ENCODE results near the gene TRIM9. TPM values are rescaled to one million over a fixed set of nuclear protein-coding genes. Genes with fewer than 3 reads are reported as not detected.

The TRIM9 gene
- total RNA-seq, 6 experiments from 2014 or later, result 0.07 to 1.9 (median 0.32) TPM

DNA sequence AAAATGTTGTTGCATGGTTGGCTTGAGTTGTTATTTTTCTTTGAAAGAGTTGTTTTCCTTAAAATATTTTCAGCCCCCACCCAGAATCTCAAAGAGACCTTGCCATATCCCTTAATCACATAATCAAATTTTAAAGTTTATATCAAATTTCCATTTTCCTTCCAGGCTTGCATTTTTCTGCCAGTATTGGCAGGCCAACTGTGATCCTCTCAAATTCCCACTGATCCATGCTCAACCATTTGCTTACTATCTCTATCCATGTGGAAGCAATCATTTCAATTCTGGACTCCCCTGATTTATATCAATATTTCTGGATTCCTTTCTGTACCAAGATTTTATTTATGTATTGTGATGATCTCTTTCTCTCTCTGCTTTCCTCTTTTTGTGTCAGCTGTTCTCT, 86.5 kb downstream of the TRIM9 start:
- no peak for ATAC-seq
- Histone ChIP-seq H3K4me3 (no peak overlapping the region), H3K9me3 (no peaks in the 10 kb centered on the region), H3K27ac (no peak overlapping the region), H3K4me1 (peaks cover 0 to 29% (median 0%) of the 10 kb centered on the region in 4 donors), H3K36me3 (no peaks in the 10 kb centered on the region), H3K27me3 (no peaks in the 10 kb centered on the region)
- DNase-seq, result no peak
- intact Hi-C loops (cut with DNase I), result no loop called here
- TF ChIP-seq POLR2A (IDR thresholded peaks at IDR 0.05), result no peak
- TF ChIP-seq, protein P1, sequence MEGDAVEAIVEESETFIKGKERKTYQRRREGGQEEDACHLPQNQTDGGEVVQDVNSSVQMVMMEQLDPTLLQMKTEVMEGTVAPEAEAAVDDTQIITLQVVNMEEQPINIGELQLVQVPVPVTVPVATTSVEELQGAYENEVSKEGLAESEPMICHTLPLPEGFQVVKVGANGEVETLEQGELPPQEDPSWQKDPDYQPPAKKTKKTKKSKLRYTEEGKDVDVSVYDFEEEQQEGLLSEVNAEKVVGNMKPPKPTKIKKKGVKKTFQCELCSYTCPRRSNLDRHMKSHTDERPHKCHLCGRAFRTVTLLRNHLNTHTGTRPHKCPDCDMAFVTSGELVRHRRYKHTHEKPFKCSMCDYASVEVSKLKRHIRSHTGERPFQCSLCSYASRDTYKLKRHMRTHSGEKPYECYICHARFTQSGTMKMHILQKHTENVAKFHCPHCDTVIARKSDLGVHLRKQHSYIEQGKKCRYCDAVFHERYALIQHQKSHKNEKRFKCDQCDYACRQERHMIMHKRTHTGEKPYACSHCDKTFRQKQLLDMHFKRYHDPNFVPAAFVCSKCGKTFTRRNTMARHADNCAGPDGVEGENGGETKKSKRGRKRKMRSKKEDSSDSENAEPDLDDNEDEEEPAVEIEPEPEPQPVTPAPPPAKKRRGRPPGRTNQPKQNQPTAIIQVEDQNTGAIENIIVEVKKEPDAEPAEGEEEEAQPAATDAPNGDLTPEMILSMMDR (IDR thresholded peaks at IDR 0.05), result no peak

DNA sequence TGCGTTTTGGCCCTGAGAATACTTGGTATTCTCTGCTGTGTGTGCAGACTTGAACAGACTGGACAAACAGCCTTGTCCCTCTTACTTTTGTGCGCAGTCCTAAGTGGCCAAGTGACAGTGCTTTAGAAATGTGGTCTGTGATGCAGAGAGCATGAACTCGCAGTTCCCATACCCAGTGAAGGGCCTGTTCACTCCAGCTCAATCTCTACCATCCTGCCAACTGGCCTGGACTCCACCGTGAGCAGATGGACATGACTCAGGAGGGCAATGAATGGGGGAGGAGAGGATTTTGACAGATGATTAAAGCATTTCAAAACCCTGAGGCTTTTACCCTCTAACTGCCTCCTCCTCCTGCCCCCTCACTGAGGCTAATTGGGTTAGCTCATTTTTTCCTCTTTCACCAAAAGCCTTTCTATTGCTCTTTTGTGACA, 88.1 kb downstream of the TRIM9 start:
- Histone ChIP-seq H3K4me3 (no peak overlapping the region), H3K9me3 (no peaks in the 10 kb centered on the region), H3K4me1 (peaks cover 0 to 29% (median 0%) of the 10 kb centered on the region in 4 donors), H3K27me3 (no peaks in the 10 kb centered on the region), H3K36me3 (no peaks in the 10 kb centered on the region), H3K27ac (peak overlapping the region in 2 of 3 donors; percentile 12 to 59)
- no peak for TF ChIP-seq POLR2A (IDR thresholded peaks at IDR 0.05)
- TF ChIP-seq, protein P1 (IDR thresholded peaks at IDR 0.05), result no peak
- ATAC-seq (peak in 3 of 4 donors; percentile 29 to 85 (median 62)), DNase-seq (peak in 1 of 3 donors; percentile 46)
- intact Hi-C loops (cut with DNase I), result no loop called here
- WGBS (ENCODE audit: insufficient coverage, low coverage, low lambda C conversion rate, missing lambda C conversion rate), result 17% methylated on average over 3 of the region's 4 CpGs

DNA sequence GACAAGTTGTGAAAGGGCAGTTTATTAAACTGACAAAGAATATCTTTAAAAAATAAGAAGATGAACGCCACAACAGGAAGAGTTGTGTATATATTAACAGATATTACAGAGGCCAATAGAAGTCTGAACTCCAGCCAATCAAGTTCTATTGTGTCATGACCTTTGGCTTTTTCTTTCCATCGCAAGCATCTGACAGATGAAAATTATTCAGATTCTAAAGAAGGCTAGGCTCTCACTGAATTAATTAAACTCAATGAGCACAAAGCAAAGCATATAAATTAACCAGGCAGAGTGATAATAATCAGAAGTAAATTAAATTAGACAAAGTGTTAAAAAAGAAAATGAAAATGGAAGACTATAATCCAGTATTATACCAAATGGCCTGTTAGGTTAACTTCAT, 88.6 kb downstream of the TRIM9 start:
- Histone ChIP-seq H3K9me3 (no peaks in the 10 kb centered on the region), H3K27me3 (no peaks in the 10 kb centered on the region), H3K4me3 (no peak overlapping the region), H3K27ac (peak overlapping the region in 1 of 3 donors; percentile 59), H3K4me1 (peaks cover 0 to 29% (median 0%) of the 10 kb centered on the region in 4 donors), H3K36me3 (no peaks in the 10 kb centered on the region)
- intact Hi-C loops (cut with DNase I), result no loop called here
- TF ChIP-seq, protein P1 (IDR thresholded peaks at IDR 0.05), result no peak
- ATAC-seq (no peak), DNase-seq (no peak)
- 27% methylated on average over 2 of the region's 2 CpGs for WGBS (ENCODE audit: insufficient coverage, low coverage, low lambda C conversion rate, missing lambda C conversion rate)

DNA sequence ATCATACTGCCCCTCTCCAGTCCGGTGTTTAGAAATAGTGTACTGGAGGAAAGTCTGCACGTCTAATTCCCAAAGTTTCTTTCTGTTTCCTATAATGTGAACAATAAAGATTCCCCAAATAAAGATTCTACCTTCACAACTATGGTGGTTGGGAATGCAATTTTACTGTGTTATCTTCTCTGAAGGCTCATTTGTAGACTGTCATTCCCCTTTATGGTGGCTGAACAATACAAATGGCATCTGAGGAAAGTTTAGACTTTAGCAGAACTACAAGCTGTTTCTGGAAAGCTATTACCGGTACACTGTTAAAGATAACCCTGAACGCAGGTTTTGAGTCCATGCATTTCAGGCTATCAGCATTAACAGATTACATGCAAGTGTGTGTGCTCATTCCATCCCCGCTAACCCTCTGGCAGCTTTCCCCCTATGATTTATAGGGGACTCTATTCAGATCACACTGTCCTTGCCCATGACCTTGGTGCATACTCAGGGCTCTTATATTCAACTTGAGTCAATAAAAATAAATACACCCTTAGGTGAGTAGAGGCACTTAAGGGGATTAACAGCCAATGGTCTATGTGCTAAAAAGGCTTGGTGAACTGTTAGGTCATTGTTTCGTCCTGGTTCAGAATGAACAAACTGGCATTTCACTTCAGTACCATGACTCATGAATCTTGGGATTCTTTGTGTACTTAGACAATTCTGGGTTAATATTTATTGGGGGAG, 89.9 kb downstream of the TRIM9 start:
- Histone ChIP-seq H3K27me3 (no peaks in the 10 kb centered on the region), H3K27ac (peak overlapping the region in 2 of 3 donors; percentile 59 to 67), H3K4me1 (peaks cover 0 to 29% (median 0%) of the 10 kb centered on the region in 4 donors), H3K9me3 (no peaks in the 10 kb centered on the region), H3K4me3 (peak overlapping the region in 1 of 3 donors; percentile 19), H3K36me3 (no peaks in the 10 kb centered on the region)
- ATAC-seq, result peak; percentile 14 to 75 (median 58)
- no peak for DNase-seq
- intact Hi-C loops (cut with DNase I), result no loop called here
- 24% methylated on average over 6 of the region's 6 CpGs for WGBS (ENCODE audit: insufficient coverage, low coverage, low lambda C conversion rate, missing lambda C conversion rate)
- TF ChIP-seq POLR2A (IDR thresholded peaks at IDR 0.05), result no peak
- TF ChIP-seq, protein P1 (IDR thresholded peaks at IDR 0.05), result no peak

Data from right lobe of liver (tissue), 6 donors.